ENCODE data around the gene LRCH4.

DNA sequence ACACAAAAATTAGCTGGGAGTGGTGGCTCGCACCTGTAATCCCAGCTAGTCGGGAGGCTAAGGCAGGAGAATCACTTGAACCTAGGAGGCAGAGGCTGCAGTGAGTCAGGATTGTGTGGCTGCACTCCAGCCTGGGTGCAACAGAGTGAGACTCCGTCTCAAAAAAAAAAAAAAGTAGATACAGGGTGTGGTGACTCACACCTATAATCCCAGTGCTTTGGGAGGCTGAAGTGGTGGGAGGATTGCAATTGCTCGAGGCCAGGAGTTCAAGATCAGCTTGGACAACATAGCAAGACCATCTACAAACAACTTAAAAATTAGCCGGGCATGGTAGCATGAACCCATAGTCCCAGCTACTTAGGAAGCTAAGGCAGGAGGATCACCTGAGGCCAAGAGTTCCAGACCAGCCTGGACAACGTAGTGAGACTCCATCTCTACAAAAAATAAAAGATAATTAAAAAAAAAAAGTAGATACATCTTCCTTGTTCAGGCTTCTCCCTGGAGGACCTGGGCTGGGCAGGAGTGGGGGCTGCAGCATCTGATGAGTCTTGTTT lies 28.5 kb upstream of the LRCH4 start:
- TF ChIP-seq, protein P1, sequence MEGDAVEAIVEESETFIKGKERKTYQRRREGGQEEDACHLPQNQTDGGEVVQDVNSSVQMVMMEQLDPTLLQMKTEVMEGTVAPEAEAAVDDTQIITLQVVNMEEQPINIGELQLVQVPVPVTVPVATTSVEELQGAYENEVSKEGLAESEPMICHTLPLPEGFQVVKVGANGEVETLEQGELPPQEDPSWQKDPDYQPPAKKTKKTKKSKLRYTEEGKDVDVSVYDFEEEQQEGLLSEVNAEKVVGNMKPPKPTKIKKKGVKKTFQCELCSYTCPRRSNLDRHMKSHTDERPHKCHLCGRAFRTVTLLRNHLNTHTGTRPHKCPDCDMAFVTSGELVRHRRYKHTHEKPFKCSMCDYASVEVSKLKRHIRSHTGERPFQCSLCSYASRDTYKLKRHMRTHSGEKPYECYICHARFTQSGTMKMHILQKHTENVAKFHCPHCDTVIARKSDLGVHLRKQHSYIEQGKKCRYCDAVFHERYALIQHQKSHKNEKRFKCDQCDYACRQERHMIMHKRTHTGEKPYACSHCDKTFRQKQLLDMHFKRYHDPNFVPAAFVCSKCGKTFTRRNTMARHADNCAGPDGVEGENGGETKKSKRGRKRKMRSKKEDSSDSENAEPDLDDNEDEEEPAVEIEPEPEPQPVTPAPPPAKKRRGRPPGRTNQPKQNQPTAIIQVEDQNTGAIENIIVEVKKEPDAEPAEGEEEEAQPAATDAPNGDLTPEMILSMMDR (IDR thresholded peaks at IDR 0.05): no peak
- TF ChIP-seq POLR2A (IDR thresholded peaks at IDR 0.05) (no peak), EP300 (IDR thresholded peaks at IDR 0.05) (no peak), POLR2AphosphoS5 (IDR thresholded peaks at IDR 0.05) (no peak)

All from upper lobe of left lung (tissue), 4 donors.